ENCODE data around the gene HDGFL2.

GRCh38 chr19:4439243-4439642, 32.9 kb upstream of the HDGFL2 start:
- TF ChIP-seq CTCF (IDR thresholded peaks at IDR 0.05) (no peak), POLR2A (IDR thresholded peaks at IDR 0.05) (no peak)

All from adrenal gland (tissue), 5 donors.